Stimulated activated CD8-positive, alpha-beta memory T cell treated with anti-CD3 and anti-CD28 coated beads, Interleukin-2, amount 100 ng/mL, for 1 hour (primary cell): ENCODE measurements around the gene LAMA4.

Experiments
- DNase-seq, 2 donors: peaks; one replicate each; pipeline ENCODE4 v3.0.0-alpha.2; 2020; ENCODE audit warnings: low read depth in 2 of 2

LAMA4 gene

GRCh38 chr6:112096901-112097300 lies 157.5 kb downstream of the LAMA4 start:
- no peak for DNase-seq

GRCh38 chr6:112087916-112088315 lies 166.5 kb downstream of the LAMA4 start:
- DNase-seq: no peak

- peak; percentile 76 to 77 for DNase-seq
Measured at GRCh38 chr6:112087136-112087911, 167.0 kb downstream of the LAMA4 start, which contains the start of the genes FAM229B and TUBE1. TSS of gene FAM229B (plus strand) at chr6:112087591. CDS start at chr6:112099284, 11,693 bp downstream. TSS of gene TUBE1 (minus strand) at chr6:112087482. CDS start at chr6:112087434, 48 bp downstream.

GRCh38 chr6:112086744-112087135 lies 167.6 kb downstream of the LAMA4 start:
- DNase-seq: no peak

GRCh38 chr6:112085286-112086065 lies 168.9 kb downstream of the LAMA4 start:
- DNase-seq: no peak

GRCh38 chr6:112081569-112081968 lies 172.8 kb downstream of the LAMA4 start:
- no peak for DNase-seq

GRCh38 chr6:112066606-112067005 lies 187.8 kb downstream of the LAMA4 start:
- DNase-seq: no peak

GRCh38 chr6:112065426-112065986 lies 188.9 kb downstream of the LAMA4 start:
- DNase-seq: no peak

- no peak for DNase-seq
Measured at GRCh38 chr6:112062966-112063365, 191.4 kb downstream of the LAMA4 start.

GRCh38 chr6:112061605-112062004 lies 192.8 kb downstream of the LAMA4 start:
- no peak for DNase-seq
